CD4-positive, alpha-beta T cell treated with Interleukin-4 for 4 hours (primary cell): Measurements from ENCODE around the gene MED27.

Experiments
- DNase-seq: peaks from one replicate; pipeline ENCODE4 v3.0.0-alpha.2; 2020

Gene MED27

DNA sequence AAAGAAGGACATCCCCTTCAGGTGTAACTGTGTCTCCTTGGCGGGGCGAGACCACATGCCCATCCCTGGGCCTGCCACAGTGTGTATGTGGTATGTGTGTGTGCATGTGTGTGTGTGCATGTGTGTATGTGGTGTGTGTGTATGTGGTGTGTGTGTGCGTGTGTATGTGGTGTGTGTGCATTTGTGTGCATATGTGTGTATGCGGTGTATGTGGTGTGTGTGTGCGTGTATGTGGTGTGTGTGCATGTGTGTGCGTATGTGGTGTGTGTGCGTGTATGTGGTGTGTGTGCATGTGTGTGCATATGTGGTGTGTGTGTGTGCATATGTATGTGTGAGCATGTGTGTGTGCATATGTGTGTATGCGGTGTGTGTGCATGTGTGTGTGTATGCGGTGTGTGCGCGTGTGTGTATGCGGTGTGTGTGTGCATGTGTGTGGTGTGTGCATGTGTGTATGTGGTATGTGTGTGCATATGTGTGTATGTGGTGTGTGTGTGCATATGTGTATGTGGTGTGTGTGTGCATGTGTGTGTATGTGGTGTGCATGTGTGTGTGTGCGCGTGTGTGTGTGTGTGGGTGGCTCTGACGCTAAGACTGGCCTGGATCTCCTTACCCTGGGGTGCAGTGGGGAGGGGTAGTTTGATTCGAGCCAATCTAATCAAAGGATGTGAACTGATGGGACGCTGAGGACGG is 231.9 kb downstream of the MED27 start:
- no peak for DNase-seq

DNA sequence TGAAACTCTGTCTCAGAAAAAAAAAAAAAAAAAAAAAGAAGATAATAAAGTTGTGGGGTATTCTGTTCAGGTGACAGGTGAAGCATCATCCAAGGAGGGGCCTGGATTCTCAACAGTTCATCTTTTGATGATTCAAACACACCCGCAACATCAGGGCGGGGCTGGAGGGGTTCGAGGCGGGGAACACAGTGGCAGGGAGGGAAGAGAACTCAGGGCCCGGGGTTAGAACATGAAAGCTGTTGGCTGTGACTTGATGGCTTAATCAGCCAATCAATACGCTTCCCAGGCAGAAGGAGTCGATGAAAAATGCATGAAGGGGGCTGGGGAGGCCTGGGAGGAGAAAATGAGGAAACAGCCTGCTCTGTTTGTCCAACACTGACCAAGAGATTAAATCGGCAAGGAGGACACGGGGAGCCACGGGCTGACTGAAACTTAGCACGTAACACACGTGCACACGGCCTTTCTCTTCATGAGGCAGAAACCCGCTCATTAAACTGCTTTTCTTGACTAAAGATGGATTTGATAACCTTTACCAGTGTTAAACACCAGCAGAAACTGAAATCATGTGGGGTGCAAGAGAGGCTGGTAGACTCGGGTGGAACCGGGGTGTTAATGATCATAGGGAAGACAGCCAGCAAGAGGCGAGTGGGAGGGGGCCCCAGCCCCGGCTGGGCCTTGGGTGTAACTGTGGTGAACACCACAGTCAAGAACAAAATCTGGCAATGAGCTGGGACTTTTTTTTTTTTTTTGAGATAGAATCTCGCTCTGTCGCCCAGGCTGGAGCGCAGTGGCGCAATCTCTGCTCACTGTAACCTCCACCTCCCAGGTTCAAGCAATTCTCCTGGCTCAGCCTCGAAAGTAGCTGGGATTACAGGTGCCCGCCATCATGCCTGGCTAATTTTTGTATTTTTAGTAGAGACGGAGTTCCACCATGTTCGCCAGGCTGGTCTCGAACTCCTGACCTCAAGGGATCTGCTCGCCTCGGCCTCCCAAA is 234.1 kb downstream of the MED27 start:
- no peak for DNase-seq

DNA sequence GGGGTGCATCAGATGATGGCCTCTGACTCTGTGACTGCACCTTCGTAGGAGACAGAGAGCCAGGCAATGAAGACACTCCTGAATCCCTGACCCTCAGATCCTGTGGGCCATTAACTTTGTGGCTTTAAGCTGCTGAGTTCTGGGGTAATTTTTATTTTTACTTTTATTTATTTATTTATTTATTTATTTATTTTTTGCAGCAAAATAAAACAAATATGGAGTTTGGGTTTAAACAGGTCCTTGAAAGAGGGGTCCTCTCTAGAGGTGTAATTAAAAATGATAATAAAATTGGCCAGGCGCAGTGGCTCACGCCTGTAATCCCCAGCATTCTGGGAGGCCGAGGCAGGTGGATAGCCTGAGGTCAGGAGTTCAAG is 234.9 kb downstream of the MED27 start:
- DNase-seq = no peak

DNA sequence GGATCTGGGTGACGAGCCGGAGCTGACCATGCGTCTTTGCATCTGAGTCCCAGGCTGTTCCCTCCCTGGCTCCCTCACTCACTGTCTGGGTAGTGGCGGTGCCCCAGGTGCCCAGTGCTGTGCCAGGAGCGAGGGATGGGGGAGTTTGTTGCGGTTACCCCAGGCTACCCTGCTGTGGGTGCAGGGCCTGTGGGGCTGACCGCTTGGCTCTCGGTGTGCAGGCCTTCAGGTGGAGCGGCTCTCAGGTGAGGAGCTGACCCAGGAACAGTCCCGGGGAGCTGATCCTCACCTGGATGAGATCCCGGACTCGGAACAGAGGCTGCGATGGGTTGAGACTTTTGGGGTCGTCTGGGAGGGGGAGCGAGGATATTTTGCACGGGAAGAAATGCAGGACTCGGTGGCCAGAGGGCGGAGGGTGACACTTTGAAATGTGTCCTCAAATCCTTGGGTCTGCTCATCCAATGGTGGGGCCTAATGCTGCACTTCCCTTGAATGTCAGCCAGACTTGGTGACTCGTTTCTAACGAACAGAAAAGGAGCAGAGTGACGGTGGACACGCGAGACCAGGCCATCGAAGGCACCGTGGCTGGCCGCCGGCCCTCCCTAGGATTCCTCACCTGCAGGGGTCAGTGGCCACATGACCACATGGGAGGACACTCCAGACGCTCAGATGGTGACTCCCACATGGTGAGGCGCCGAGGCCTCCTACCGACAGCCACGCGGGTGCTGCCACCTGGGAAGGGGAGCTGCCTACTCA is 235.5 kb downstream of the MED27 start:
- no peak for DNase-seq

DNA sequence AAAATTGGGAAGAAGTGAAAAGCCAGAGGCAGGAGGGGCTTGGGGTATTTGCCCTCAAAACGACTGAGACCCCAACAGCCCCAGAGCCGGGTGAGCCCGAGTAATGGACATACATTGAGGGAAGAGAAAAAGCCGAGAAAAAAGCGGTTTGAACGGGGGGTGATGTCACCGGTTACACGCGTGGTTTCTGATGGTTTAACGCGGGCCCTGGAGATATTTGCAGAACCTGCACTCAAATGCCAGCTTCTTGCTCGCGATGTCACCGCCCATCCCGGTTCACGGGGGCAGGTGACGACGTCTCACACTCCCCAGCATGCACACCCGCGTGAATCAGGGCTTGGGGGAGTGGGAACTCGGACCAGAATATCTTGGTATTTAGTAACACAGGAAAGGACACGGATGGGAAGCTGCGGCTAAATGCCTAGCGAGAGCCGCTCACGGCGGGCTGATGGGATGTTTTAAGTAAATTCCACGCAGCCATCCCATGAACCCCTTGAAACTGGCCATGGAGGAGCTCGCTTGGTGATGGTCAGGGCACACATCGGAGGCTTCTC is 237.8 kb downstream of the MED27 start:
- no peak for DNase-seq

DNA sequence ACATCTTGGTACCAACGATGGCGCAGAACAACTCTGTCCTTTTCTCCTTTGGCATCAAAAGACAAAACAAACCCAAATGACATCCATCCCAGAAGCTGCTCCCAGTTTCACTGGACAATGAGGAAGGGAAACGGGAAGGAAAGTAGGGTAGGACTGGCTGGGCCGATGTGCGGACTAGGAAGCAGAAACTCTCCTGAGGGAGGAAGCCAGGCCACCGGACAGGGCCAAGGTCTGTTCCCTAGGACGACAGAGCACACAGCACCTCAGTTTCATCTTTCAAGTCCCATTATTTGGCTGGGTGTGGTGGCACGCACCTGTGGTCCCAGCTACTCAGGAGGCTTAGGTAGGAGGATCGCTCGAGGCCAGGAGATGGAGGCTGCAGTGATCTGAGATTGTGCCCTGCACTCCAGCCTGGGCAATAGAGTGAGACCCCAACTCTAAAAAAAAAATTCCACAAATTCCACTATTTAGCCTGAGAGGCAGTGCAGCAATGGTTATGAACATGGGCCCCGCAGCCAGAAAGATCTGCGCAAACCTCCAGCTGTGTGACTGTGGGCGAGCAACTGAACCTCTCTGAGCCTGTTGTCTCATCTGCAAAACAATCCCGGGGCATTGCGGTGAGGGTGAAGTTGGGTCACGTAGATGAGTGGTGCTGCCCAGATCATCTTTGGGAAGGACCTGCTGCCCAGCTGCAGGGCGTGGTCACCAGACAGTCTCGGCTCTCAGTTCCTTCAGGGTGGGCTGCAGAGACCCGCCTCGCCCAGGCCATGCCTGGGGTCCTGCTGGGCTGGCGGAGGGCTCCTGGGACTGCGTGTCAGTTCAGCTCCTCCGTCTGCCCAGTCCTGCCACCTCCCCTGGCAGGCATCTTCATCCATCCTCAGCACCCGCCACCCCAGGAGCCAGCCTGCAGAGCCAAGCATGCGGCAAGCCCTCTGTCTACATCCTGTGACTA is 238.6 kb downstream of the MED27 start:
- DNase-seq = no peak

DNA sequence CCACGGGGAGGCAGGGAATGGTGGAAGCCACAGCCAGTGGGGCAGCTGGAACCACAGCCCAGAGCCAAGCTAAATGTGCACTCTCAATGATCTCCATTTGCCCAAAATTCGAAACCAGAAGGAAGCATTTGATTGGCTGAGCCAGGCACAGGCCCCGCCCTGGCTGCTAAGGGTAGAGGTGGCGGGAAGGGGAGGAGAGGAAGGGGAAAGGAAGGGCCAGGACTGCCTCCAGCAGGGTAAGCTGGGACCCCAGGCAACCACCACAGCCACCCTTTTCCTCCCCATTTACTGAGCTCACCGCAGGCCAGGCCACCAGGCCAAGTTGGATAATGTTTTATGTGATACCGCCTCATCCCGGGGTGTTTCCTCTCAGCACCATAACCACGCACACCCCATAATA is 239.4 kb downstream of the MED27 start:
- no peak for DNase-seq

DNA sequence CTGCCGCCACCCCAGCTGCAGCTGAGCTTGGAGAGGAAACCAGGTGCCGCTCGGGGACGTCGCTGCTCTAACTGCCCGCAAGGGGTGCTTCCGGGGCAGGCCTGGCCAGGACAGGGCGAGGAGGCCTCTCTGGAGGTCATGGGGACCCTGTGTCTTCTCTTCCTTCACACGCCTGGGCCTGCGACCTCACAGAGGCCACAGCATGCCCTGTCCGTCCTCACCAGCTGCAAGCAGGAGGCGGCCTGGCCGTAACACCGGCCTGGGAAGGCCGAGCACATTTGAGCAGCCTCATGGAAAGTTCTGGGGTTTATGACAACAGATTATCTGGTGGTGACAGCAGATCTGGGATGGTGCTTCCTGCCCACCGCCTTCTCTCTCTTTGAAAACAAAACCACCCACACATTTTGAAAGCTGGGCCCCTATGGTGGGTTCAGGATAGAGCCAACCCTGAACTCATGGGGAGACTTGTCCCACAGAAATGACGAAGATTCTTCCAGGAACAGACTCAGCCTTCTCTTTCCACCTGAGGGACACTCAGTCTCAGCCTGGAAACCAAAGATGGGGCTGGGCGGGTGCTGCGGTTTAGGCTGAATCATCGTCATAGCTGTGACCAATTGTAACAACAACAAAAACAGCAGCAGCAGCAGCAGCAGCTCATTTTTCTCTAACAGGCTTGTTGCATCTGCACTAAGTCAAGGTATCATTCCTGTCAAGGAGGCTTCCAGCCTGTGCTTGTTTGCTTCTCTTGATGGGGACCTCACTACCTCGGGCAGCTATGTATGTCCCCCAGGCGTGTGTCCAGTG is 240.2 kb downstream of the MED27 start:
- peak; percentile 68 for DNase-seq

DNA sequence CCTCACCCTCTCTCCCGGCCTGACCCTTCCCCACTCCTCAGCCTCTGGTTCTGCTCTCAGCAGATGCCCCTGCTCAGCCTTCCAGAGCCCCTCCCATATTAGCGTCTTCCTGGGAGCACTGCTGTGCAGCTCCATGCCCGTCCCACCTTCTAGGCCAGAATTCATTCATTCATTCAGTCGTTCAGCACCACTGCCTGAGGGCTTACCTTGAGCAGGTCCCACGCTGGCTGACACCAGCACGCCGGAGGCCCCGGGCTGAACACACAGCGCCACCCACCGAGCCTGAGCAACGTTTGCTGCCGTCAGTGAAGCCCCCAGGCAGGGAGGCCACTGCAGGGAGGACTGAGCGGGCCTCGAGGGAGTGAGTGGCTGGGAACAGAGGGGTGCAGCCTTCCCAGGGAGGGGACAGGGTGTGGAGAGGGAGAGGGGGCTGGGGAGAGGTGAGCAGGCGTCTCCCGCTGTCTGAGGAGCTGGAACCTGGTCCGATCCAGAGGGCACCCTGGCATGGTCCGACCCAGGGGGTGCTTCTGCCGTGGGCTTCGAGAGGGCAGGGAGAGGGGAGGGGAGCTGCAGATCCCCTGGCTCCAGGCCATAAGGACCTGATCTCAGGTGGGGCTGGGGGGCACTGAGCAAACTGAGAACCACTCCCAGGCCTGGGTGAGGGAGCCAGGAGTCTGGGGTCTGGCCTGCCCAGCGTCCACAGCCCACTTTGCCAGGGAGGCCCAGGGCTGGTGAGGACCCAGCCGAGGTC is 241.0 kb downstream of the MED27 start:
- no peak for DNase-seq

DNA sequence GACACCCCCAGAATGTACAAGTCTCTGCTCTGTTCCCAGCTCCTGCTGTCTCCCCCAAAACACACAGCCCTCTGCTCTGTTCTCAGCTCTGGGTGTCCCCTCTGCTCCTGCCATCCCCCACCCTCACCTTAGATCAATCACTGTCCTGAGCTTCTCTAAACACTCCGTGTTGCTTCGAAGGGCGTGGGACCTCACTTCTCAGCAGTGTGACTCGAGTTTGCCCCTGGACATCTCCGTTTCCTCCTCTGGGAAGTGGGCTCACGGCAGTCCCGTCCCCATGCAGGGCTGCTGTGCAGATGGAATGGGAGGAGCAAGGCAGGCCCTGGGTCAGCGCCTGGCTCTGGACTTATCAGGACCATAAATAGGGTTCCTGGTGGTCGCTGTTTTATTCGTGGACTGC is 241.8 kb downstream of the MED27 start:
- no peak for DNase-seq

DNA sequence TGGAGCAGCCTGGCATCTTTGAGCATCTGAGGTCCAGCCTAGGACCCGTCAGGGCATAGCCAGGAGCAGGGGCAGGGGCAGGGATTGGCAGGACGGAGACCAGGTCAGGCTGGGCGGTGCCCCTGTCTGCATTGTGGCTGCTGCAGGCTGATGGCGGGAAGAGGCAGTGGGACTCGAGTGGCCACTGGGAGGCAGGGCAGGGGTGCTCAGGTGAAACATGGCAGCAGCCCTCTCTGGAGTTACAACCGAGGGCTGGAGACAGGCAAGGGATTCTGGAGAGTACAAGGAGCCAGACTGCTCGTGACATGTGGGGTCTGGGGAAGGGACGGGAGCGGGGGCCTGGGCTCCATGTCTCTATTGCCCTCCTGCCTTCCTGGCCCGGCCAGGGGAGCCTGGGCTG is 242.4 kb downstream of the MED27 start:
- no peak for DNase-seq

DNA sequence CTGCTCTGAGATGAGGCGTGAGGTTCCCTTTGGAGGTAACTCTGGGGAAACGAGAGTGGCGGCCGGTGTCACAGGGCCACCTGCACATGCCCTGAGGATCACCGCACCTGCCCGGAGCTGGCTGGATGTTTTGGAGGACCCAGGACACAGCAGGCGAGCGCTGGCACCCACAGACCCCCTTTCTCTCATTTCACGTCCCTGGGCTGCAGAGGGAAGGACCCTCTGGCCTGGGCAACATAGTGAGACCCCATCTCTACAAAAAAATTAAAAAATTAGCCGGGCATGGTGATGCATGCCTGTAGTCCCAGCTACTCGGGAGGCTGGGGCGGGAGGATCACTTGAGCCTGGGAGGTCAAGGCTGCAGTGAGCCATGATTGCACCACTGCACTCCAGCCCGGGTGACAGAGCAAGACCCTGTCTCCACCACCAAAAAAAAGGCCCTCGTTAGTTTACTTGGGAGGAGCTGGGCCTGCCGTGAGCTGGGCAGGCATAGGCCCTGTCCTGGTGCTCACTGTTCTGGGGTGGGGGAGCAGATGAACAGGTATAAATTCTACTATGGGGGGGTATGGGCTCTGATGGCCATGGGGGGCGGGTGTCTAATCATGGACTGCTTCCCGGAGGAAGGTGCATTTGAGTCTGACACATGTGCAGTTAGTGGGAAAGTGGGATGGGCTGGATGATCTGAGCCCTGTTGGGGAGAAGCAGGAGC is 242.9 kb downstream of the MED27 start:
- no peak for DNase-seq

DNA sequence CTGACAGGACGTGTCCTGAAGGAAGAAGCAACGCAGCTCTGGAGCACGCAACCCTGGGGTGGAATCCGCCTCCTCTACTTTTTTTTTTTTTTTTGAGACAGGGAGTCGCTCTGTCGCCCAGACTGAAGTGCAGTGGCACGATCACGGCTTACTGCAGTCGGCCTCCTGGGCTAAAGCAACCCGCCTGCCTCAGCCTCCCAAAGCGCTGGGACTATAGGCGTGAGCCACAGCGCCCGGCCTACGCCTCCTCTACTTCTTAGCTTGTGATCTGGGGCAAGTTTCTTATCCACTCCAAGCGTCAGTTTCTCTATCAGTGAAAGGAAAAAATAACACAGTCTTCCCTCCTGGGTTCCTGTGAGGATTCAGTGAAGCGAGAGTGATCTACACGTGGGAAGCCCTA is 243.6 kb downstream of the MED27 start:
- no peak for DNase-seq

DNA sequence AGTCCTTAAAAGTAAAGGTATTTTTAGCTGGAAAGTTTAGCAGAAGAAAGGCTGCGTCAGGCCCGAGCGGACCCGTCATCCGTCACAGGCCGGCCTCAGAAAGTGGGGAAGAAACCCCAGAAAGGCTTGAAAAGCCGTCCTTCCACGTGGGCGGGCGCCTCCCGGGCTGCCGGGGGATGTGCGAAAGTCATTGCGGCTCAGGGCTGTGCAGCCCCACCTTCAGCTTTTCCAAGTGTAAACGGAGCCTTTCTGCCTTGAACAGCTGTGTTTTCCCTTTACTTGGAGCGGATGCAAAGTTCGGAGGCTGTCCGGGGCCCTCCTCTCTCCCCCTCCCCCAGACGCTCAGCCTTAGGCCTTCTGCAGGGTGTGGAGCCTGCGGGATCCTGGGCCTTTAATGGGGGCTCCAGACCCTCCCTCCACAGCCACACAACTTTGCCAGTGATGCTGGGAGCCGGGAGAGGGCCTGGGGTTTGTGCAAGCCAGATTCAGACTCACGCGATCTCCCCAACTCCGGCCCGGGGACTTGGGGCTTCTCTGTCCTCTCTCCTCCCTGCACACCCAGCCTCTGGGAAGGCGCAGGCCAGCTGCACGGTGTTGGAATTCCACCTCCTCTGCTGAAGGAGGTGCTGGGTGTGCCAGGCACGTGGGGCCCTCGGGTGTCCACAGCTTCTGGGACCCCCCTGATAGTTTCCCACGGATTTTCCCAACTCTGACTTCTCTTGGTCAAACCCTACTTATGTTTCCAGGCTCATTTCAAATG is 244.3 kb downstream of the MED27 start:
- DNase-seq = no peak

DNA sequence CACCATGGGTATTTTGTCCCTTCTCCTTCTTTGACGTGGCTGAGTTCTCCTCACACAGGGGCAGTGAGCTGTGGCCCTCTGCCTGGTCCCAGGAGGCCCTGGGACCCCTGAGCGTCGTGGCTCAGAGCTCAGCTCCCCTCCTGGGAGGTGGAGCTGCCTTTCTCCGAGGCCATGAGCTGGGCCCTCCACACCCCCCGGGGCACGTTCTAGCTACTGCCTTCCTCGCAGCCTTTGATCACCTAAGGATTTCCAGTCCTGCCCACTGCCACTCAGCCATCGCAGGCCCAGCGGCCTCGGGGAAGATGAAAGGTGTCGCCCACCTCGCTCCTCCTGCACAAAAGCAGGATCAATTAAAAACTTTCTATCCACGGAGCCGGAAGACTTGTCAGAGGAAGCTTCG is 244.9 kb downstream of the MED27 start:
- DNase-seq = no peak

DNA sequence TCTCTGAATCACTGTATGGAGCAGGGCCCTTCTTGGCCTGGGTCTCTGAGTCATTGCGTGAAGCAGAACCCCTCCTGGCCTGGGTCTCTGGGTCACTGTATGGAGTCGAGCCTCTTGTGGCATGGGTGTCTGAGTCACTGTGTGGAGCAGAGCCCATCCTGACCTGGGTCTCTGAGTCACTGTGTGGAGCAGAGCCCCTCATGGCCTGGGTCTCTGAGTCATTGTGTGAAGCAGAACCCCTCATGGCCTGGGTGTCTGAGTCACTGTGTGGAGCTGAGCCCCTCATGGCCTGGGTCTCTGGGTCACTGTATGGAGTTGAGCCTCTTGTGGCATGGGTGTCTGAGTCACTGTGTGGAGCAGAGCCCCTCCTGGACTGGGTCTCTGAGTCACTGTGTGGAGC is 245.8 kb downstream of the MED27 start:
- DNase-seq = peak; percentile 18

DNA sequence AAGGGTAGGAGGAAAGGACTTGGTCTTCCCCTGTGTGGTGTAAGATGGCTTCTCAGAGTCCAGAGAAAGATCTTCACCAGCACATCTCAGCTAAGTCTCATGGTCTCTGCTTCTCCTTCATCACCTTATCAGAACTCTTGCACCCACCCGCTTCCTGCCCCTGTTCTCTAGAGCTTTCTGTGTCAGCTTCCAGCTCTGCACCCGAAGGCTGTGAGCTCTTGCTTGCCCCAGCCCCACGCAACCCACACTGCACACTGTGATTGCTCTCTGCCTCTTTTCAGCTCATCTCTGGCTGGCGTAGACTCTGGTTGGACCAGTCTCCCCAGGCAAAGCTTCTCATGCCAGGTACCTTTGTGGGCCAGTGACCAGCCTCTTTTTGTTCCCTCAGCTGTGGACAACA is 246.6 kb downstream of the MED27 start:
- DNase-seq = no peak

DNA sequence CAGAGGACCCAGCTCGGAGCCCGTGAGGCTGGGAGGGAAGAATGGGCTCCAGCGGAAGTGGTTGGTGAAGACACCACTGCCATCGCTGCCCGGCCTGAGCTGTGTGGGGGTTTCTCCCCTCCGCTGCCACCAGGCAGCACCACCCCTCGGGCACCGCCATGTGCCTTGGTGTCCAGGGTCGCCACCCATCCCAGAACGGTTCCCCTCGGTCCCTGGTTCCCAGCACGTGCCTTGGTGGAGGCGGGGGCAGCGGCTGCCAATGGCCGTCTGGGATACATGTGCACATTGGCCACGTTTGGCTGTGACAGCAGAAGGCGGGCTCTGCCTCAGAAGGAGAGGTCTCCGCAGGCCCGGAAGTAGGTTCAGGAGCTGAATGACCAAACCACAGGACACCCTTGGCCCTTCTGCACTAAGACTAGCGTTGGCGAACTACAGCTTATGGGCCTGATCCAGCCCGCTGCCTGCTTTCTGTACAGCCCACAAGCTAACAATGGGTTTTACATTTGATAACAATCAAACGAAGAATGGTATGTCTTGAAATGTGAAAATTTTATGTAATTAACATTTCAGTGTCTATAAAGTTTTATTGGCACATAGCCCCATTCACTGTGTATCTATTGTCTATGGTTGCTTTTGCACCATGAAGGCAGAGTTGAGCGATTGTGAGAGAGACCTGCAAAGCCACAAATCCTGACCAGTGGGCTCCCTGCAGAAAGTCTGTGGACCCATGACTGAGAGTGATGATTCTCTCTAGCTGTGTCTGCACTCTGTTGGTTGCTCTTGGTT is 248.1 kb downstream of the MED27 start:
- no peak for DNase-seq
